ENCODE results near the gene ZBTB40. TPM values are rescaled to one million over a fixed set of nuclear protein-coding genes. Genes with fewer than 3 reads are reported as not detected.

ZBTB40 gene
- total RNA-seq, 3 donors from 2014 or later: 14.8 to 28.0 (median 16.7) TPM

GRCh38 chr1:22553991-22554522 lies 102.4 kb downstream of the ZBTB40 start:
- peaks cover 20% of the 10 kb centered on the region for H3K4me1 ChIP-seq (ENCODE audit: low read depth)
- TF ChIP-seq CTCF (IDR thresholded peaks at IDR 0.05): no peak
- DNase-seq (peak in 2 of 3 donors; percentile 30 to 42), ATAC-seq (peak; percentile 60)
- no peaks in the 10 kb centered on the region for H3K9me3 ChIP-seq
- no peak overlapping the region for H3K4me3 ChIP-seq
- intact Hi-C loops (cut with DNase I, micrococcal nuclease): no loop called here
- H3K36me3 ChIP-seq (ENCODE audit: low read depth): no peaks in the 10 kb centered on the region

- ATAC-seq: peak; percentile 16
Measured at GRCh38 chr1:22555371-22555656, 103.7 kb downstream of the ZBTB40 start.

GRCh38 chr1:22556391-22557104 lies 104.9 kb downstream of the ZBTB40 start:
- peaks cover 20% of the 10 kb centered on the region for H3K4me1 ChIP-seq (ENCODE audit: low read depth)

More at GRCh38 chr1:22555371-22555656, 103.7 kb downstream of the ZBTB40 start:
- intact Hi-C loops (cut with DNase I, micrococcal nuclease): no loop called here
- no peak overlapping the region for H3K4me3 ChIP-seq
- no peak for TF ChIP-seq CTCF (IDR thresholded peaks at IDR 0.05)
- peak in 1 of 3 donors; percentile 35 for DNase-seq
- no peaks in the 10 kb centered on the region for H3K36me3 ChIP-seq (ENCODE audit: low read depth)
- no peaks in the 10 kb centered on the region for H3K9me3 ChIP-seq
- H3K4me1 ChIP-seq (ENCODE audit: low read depth): peaks cover 20% of the 10 kb centered on the region

GRCh38 chr1:22557341-22557950 lies 105.8 kb downstream of the ZBTB40 start:
- Histone ChIP-seq H3K4me1 (ENCODE audit: low read depth) (peaks cover 20% of the 10 kb centered on the region), H3K36me3 (ENCODE audit: low read depth) (no peaks in the 10 kb centered on the region), H3K4me3 (no peak overlapping the region), H3K9me3 (no peaks in the 10 kb centered on the region)
- TF ChIP-seq CTCF (IDR thresholded peaks at IDR 0.05): no peak
- ATAC-seq (no peak), DNase-seq (no peak)
- intact Hi-C loops (cut with DNase I, micrococcal nuclease): no loop called here

More at GRCh38 chr1:22556391-22557104, 104.9 kb downstream of the ZBTB40 start:
- H3K4me3 ChIP-seq: no peak overlapping the region
- TF ChIP-seq CTCF (IDR thresholded peaks at IDR 0.05): no peak
- ATAC-seq: no peak
- no peaks in the 10 kb centered on the region for H3K36me3 ChIP-seq (ENCODE audit: low read depth)
- DNase-seq: peak in 1 of 3 donors; percentile 36
- intact Hi-C loops (cut with DNase I, micrococcal nuclease): no loop called here
- no peaks in the 10 kb centered on the region for H3K9me3 ChIP-seq

GRCh38 chr1:22562584-22563583 lies 111.2 kb downstream of the ZBTB40 start, which contains the start of gene EPHA8:
Gene EPHA8, plus strand, starts transcription at chr1:22563489. Its CDS starts 147 bp downstream, at chr1:22563636.
- no peaks in the 10 kb centered on the region for H3K9me3 ChIP-seq
- no peaks in the 10 kb centered on the region for H3K4me1 ChIP-seq (ENCODE audit: low read depth)
- no peak for TF ChIP-seq CTCF (IDR thresholded peaks at IDR 0.05)
- ATAC-seq (no peak), DNase-seq (no peak)
- H3K4me3 ChIP-seq: no peak within 1 kb of the TSS
- intact Hi-C loops (cut with DNase I, micrococcal nuclease): no loop called here
- H3K36me3 ChIP-seq (ENCODE audit: low read depth): no peaks in the 10 kb centered on the region
